ENCODE data around the gene NSUN3. TPM values are rescaled to one million over a fixed set of nuclear protein-coding genes. Genes with fewer than 3 reads are reported as not detected.

NSUN3 gene
- 10 to 100 TPM in 1 of 4 donors, 1 to 10 TPM in 3; 7.3 to 13.8 (median 9.4) TPM for total RNA-seq
- 10 to 100 TPM in 1 of 3 donors, 1 to 10 TPM in 2; 8.5 to 16.0 (median 9.0) TPM for polyA plus RNA-seq

DNA sequence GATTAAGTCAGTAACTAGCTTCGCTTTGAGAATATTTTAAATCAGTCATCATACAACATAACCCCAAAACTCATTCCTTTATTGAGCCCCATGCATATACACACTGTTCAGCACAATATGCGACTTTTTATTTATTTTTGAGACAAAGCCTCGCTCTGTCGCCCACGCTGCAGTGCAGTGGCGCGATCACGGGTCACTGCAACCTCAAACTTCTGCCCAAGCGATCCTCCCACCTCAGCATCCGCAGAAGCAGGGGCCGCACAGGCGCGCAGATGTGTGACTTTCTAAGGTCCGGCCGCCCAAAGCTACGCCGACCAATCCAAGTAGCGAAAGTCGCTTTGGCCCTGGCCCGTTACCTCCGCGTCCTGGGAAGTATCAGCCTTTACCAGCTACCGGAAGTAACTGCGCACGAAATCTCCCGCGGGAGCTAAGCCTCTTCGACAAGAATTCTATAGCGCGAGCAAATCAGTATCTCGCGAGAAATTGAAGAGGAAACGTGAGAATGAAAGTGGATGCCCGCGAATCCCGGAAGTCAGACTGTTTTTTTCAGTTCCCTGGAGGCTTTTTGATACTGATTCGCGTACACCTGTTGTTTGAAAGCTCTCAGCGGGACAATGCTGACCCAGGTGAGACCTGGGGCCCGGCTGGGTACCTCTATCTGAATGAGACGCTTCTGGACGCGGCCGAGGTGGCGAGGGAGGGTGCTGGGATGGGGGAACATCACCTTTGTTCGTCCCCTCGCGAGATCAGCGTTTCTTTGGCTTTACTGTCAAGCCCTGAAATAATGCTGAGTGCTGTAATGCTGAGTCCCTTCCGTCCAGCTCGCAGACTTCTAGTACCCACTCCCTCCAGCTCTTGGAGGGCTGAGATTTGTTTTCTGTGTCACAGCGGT lies at the start of gene NSUN3, which contains the start of gene DHFR2:
Gene NSUN3, plus strand, starts transcription at position 549 of the 892 bp plus-strand sequence. Its CDS starts 66 bp downstream, at position 615.
Gene DHFR2, minus strand, starts transcription at position 404 of the 892 bp plus-strand sequence. CDS start 1,405 bp downstream, outside the sequence.
- Histone ChIP-seq H3K4me3 (peak within 1 kb of the TSS; percentile 62 to 72 (median 67)), H3K4me1 (peaks cover 0 to 29% (median 21%) of the 10 kb centered on the region in 4 donors), H3K27me3 (no peaks in the 10 kb centered on the region), H3K9me3 (no peaks in the 10 kb centered on the region), H3K27ac (peak within 1 kb of the TSS; percentile 89 to 93 (median 92)), H3K36me3 (peaks cover 0 to 7% (median 0%) of the 10 kb centered on the region in 4 donors)
- DNase-seq: peak; percentile 96
- TF ChIP-seq POLR2A (IDR thresholded peaks at IDR 0.05): peak in 1 of 2 donors; percentile 14
- TF ChIP-seq, protein P1, sequence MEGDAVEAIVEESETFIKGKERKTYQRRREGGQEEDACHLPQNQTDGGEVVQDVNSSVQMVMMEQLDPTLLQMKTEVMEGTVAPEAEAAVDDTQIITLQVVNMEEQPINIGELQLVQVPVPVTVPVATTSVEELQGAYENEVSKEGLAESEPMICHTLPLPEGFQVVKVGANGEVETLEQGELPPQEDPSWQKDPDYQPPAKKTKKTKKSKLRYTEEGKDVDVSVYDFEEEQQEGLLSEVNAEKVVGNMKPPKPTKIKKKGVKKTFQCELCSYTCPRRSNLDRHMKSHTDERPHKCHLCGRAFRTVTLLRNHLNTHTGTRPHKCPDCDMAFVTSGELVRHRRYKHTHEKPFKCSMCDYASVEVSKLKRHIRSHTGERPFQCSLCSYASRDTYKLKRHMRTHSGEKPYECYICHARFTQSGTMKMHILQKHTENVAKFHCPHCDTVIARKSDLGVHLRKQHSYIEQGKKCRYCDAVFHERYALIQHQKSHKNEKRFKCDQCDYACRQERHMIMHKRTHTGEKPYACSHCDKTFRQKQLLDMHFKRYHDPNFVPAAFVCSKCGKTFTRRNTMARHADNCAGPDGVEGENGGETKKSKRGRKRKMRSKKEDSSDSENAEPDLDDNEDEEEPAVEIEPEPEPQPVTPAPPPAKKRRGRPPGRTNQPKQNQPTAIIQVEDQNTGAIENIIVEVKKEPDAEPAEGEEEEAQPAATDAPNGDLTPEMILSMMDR (IDR thresholded peaks at IDR 0.05): no peak
- TF ChIP-seq EP300 (IDR thresholded peaks at IDR 0.05): no peak
- TF ChIP-seq POLR2AphosphoS5 (IDR thresholded peaks at IDR 0.05): peak; percentile 64 to 80 (median 77)
- WGBS, 2 donors: 0% methylated on average over 52 of the region's 52 CpGs
- intact Hi-C loops (cut with DNase I): loop anchor here (2.0 kb wide), 2 partner anchors 58 to 82 kb away; partner anchors contain the start of gene ARL13B

DNA sequence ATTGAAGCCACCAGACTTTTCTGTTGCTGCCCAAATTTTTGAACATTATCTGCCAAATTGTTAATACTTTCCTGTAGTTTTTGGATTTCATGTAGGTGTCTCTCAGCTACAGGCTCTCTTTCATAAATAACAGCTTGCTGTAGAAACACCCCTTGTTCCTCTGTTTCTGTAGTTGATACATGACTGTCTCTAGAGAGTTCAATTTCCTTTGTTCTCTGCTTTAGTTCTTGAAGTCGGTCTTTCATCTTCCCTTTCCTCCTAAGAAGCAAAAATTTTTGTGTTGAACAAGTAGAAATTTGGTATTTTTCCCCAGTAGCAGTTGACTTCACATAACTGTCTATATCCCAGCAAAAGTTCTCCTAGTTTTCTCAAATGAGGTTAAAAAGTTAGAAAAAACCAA lies 47.8 kb upstream of the NSUN3 start:
- no peak overlapping the region for H3K4me3 ChIP-seq
- intact Hi-C loops (cut with DNase I): no loop called here
- H3K27ac ChIP-seq: no peak overlapping the region
- no peaks in the 10 kb centered on the region for H3K36me3 ChIP-seq
- H3K9me3 ChIP-seq: no peaks in the 10 kb centered on the region
- 58 to 91% methylated on average over 1 of the region's 1 CpG for WGBS, 2 donors
- no peak for DNase-seq
- TF ChIP-seq POLR2A (IDR thresholded peaks at IDR 0.05): no peak
- no peak for TF ChIP-seq POLR2AphosphoS5 (IDR thresholded peaks at IDR 0.05)
- TF ChIP-seq, protein P1 (IDR thresholded peaks at IDR 0.05): no peak
- no peak for TF ChIP-seq EP300 (IDR thresholded peaks at IDR 0.05)
- no peaks in the 10 kb centered on the region for H3K4me1 ChIP-seq
- no peaks in the 10 kb centered on the region for H3K27me3 ChIP-seq

DNA sequence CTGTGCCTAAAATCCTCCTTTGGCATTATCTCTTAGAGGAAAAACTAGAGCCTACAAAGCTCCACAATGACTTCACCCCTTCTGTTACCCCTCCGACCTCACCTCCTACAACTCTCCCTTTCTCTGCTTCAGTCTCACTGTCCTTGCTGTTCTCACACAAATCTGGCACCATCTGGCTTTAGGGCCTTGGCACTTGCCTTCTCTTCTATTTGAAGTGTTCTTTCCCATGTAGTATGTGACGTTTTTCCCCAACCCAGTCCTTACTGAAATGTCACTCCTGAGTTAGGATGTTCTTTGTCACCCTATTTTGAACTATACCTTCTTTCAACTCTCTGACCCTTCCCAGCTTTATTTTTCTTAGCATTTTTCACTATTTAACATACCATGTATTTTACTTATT lies 43.2 kb upstream of the NSUN3 start:
- Histone ChIP-seq H3K36me3 (peaks cover 0 to 6% (median 0%) of the 10 kb centered on the region in 4 donors), H3K27ac (no peak overlapping the region), H3K4me1 (no peaks in the 10 kb centered on the region), H3K27me3 (no peaks in the 10 kb centered on the region), H3K4me3 (no peak overlapping the region), H3K9me3 (no peaks in the 10 kb centered on the region)
- 88 to 90% methylated on average over 2 of the region's 2 CpGs for WGBS, 2 donors
- DNase-seq: no peak
- intact Hi-C loops (cut with DNase I): no loop called here
- TF ChIP-seq, protein P1 (IDR thresholded peaks at IDR 0.05): no peak
- TF ChIP-seq POLR2AphosphoS5 (IDR thresholded peaks at IDR 0.05) (no peak), POLR2A (IDR thresholded peaks at IDR 0.05) (no peak), EP300 (IDR thresholded peaks at IDR 0.05) (no peak)

DNA sequence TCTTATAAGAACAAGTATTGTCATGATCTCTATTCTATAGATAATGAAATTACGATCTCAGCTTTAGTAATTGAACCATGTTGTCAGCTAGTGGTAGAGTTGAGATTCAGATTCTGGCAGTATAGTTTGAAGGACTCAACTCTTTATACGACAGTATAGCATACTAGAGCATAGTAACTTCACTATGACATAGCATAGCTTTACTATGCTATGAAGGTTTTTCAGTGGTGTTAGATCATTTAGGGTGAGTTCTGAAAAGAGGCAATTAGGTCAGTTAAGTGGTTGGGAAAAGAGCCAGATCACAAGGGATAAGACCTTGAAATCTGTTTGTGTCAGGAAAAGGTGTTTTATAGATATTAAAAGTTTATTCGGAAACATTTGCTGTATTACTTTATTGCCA lies 42.6 kb upstream of the NSUN3 start:
- H3K36me3 ChIP-seq: peaks cover 0 to 6% (median 0%) of the 10 kb centered on the region in 4 donors

More for the DNA sequence above, 42.6 kb upstream of the NSUN3 start:
- DNase-seq: no peak
- H3K27ac ChIP-seq: no peak overlapping the region
- 26 to 80% methylated on average over 3 of the region's 3 CpGs for WGBS, 2 donors
- no peaks in the 10 kb centered on the region for H3K4me1 ChIP-seq
- intact Hi-C loops (cut with DNase I): no loop called here
- no peak overlapping the region for H3K4me3 ChIP-seq
- H3K27me3 ChIP-seq: no peaks in the 10 kb centered on the region
- TF ChIP-seq POLR2A (IDR thresholded peaks at IDR 0.05): no peak
- TF ChIP-seq POLR2AphosphoS5 (IDR thresholded peaks at IDR 0.05): no peak
- TF ChIP-seq, protein P1 (IDR thresholded peaks at IDR 0.05): no peak
- TF ChIP-seq EP300 (IDR thresholded peaks at IDR 0.05): no peak
- H3K9me3 ChIP-seq: no peaks in the 10 kb centered on the region
